Measurements from ENCODE around the gene DIAPH3. TPM values are rescaled to one million over a fixed set of nuclear protein-coding genes. Genes with fewer than 3 reads are reported as not detected.

Gene DIAPH3
- polyA plus RNA-seq, 1 of the 3 experiments (the other 2 are of a cell fraction) = 5.4 TPM

DNA sequence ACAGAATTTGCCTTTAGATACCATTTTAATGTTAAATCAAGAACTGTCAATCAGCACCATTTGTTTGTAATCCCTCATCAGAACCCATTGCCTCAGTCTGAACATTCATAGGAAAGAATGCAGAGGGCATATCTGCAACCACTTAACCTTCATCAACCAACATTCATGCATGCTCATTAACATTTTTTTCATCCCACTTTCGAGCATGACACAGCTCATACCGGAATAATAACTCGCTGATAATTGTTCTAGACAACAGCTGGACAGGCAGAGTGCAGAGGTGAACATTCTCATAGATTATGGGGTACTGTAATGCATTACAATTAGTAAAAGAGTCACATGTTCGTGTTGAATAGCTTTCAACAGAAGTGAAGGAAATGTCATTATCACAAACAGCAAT lies 216.8 kb downstream of the DIAPH3 start (continued):
- no peak for TF ChIP-seq RAD21 (IDR thresholded peaks at IDR 0.05; ENCODE audit: low read length)
- no peak for TF ChIP-seq MXI1 (IDR thresholded peaks at IDR 0.05; ENCODE audit: low read depth, low read length)

GRCh38 chr13:59931621-59932020 lies 232.1 kb downstream of the DIAPH3 start:
- Histone ChIP-seq H3K9ac (no peak overlapping the region), H3K4me2 (no peak overlapping the region), H3K4me3 (ENCODE audit: low read depth in 2 of 2, low read length in 1 of 2) (no peak overlapping the region), H3F3A (replicated peaks; ENCODE audit: insufficient read depth) (no peaks in the 10 kb centered on the region), H3K9me3 (no peaks in the 10 kb centered on the region), H3K79me2 (ENCODE audit: insufficient read depth) (0 out of 2 replicates have a peak, but pooled peaks cover 4% of the 10 kb centered on the region), H3K27ac (ENCODE audit: low read depth in 2 of 2, low read length in 1 of 2) (no peak overlapping the region), H3K9me2 (no peaks in the 10 kb centered on the region), H3K27me3 (ENCODE audit: insufficient read depth) (no peaks in the 10 kb centered on the region), H2AFZ (ENCODE audit: low read depth) (no peak overlapping the region), H4K20me1 (ENCODE audit: insufficient read depth) (no peaks in the 10 kb centered on the region), H3K4me1 (ENCODE audit: control insufficient read depth in 1 of 2, insufficient read depth in 2 of 2, low read depth in 1 of 2, low read length in 1 of 2) (no peaks in the 10 kb centered on the region; a peak in 1 of 4 replicates), H3K36me3 (replicated peaks in 1 of 2; ENCODE audit: control insufficient read depth in 1 of 2, insufficient read depth in 2 of 2, low read length in 1 of 2) (peaks cover 2 to 23% of the 10 kb centered on the region in 2 experiments)
- DNase-seq = no peak
- no peak for TF ChIP-seq ZBTB33 (IDR thresholded peaks at IDR 0.05; ENCODE audit: borderline replicate concordance, low read depth)
- no peak for TF ChIP-seq FOXM1 (IDR thresholded peaks at IDR 0.05; ENCODE audit: low read depth)
- TF ChIP-seq CHD2 (IDR thresholded peaks at IDR 0.05; ENCODE audit: low read length, partially characterized antibody) = no peak
- TF ChIP-seq FOSL2 (IDR thresholded peaks at IDR 0.05; ENCODE audit: borderline replicate concordance, low read depth) = no peak
- TF ChIP-seq GATA2 (CRISPR knock-in tag; IDR thresholded peaks at IDR 0.05) = no peak
- no peak for TF ChIP-seq RCOR1 (IDR thresholded peaks at IDR 0.05; ENCODE audit: low read length)
- TF ChIP-seq RXRA (IDR thresholded peaks at IDR 0.05; ENCODE audit: borderline replicate concordance, low read depth) = no peak
- TF ChIP-seq, protein P1, sequence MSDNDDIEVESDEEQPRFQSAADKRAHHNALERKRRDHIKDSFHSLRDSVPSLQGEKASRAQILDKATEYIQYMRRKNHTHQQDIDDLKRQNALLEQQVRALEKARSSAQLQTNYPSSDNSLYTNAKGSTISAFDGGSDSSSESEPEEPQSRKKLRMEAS (IDR thresholded peaks at IDR 0.05; ENCODE audit: low read depth) = no peak
- no peak for TF ChIP-seq FOXJ3 (CRISPR knock-in tag; IDR thresholded peaks at IDR 0.05)
- no peak for TF ChIP-seq TAF1 (IDR thresholded peaks at IDR 0.05; ENCODE audit: borderline replicate concordance, low read depth, low read length)
- no peak for TF ChIP-seq NFIC (IDR thresholded peaks at IDR 0.05; ENCODE audit: borderline replicate concordance)
- TF ChIP-seq PBX3 (IDR thresholded peaks at IDR 0.05) = no peak
- TF ChIP-seq ELF1 (IDR thresholded peaks at IDR 0.05) = no peak
- no peak for TF ChIP-seq NRF1 (IDR thresholded peaks at IDR 0.05; ENCODE audit: low read depth, low read length)
- no peak for TF ChIP-seq SIN3A (IDR thresholded peaks at IDR 0.05; ENCODE audit: borderline replicate concordance, low read depth, low read length)
- no peak for TF ChIP-seq EP300 (IDR thresholded peaks at IDR 0.05; ENCODE audit: borderline replicate concordance in 1 of 2, low read depth in 1 of 2, low read length in 1 of 2)
- no peak for TF ChIP-seq GABPA (IDR thresholded peaks at IDR 0.05; ENCODE audit: low read depth)
- POLR2A ChIA-PET = no interaction called here
- CTCF ChIA-PET = no interaction called here
- 100% methylated on average over 1 of the region's 1 CpG for WGBS (ENCODE audit: low lambda C conversion rate)

Measured in SK-N-SH (cell line).